Measurements from ENCODE around the gene ENTPD6. TPM values are rescaled to one million over a fixed set of nuclear protein-coding genes. Genes with fewer than 3 reads are reported as not detected.

ENTPD6 gene
- polyA plus RNA-seq, 1 donor, result 106 TPM

DNA sequence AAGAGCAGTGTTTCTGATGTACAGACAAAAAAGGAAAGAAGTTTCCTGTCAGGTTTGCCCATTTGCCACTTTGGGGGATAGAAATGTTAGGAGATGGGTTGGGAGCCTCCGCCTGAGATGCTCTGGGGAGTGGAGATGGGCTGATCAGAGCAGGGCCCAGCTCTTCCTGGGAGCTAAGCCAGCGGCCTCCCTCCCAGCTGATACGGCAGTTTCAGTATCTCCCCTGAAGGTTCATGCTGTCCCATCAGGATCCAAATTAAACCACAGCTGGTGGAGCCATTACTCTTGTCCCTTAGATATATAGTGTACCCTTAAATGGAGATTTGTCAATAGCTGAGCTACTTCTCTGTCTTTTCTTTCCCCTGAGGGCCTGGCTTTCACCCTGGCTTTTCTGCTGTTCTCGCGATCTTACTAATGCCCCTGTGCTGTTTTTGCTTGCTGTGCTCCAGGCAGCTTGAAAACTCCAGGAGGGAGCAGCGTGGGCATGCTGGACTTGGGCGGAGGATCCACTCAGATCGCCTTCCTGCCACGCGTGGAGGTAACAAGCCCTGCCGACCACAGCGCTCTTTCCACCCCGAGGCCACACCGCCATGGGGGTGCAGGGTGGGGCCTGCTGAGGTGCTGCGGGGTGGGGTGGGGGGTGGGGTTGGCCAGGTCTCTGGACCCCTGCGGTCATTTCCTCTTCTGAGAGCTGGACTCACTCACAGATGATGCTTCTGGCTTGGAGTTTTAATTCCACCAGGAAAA lies 20.9 kb downstream of the ENTPD6 start:
- Histone ChIP-seq H3K36me3 (ENCODE audit: control insufficient read depth, insufficient read depth, low read length) (peaks cover 87% of the 10 kb centered on the region), H3K4me3 (ENCODE audit: low read length) (no peak overlapping the region), H3K27me3 (ENCODE audit: control insufficient read depth, insufficient read depth, low read length) (no peaks in the 10 kb centered on the region), H3K9me3 (ENCODE audit: control insufficient read depth, low read depth, low read length) (no peaks in the 10 kb centered on the region), H3K4me1 (ENCODE audit: control insufficient read depth, insufficient read depth, low read length) (no peaks in the 10 kb centered on the region), H3K27ac (ENCODE audit: low read length) (no peak overlapping the region)
- no CpG with 5 or more reads among the region's 16 CpGs for WGBS (ENCODE audit: insufficient coverage, low lambda C conversion rate)
- no peak for DNase-seq

DNA sequence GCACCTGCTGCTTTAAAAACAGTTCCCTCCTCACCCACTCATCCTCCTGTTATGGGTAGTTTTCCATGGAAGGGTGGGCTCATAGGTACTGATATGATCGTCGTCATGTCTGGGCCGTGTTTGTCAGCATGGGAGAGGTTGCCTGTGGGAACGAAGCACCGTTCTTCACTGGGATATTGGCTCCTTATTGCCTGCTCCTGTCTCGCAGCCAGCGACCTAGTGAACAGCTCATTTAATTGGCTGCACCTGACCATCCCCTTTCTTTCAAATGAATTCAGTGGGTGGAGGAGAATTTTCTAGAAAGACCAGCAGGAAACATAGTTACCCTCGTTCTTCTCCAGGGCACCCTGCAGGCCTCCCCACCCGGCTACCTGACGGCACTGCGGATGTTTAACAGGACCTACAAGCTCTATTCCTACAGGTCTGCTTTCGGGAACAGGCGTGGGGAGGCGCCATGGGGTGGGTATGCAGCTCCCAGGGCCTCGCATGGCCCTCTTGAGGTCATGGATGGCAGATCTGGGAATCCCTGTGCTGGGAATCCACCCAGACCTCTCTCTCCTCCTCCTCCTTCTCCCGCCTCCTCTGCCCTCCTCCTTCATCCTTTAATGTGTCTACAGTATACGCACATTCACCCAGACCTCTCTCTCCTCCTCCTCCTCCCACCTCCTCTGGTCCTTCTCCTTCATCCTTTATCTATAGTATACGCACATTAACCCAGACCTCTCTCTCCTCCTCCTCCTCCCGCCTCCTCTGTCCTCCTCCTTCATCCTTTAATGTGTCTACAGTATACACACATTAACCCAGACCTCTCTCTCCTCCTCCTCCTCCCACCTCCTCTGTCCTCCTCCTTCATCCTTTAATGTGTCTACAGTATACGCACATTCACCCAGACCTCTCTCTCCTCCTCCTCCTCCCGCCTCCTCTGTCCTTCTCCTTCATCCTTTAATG lies 21.9 kb downstream of the ENTPD6 start:
- DNase-seq, result no peak

DNA sequence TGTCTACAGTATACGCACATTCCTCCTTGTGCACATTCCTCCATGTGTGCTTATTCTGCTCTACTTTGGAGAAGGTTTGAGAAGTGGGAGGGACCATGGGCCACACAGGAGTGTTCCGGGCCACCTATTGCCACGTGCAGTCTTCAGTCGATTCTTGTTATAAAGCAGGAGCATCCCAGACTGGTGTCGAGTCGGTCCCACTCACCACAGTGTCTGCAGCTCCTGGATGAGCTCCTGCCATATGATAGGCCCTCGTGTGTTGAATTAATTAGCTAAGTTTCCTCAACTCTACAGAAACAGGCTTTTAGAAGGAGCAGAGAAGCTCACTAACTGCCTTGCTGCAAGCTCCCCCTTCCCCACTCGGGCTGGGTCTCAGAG lies 22.6 kb downstream of the ENTPD6 start:
- Histone ChIP-seq H3K4me3 (ENCODE audit: low read length) (no peak overlapping the region), H3K9me3 (ENCODE audit: control insufficient read depth, low read depth, low read length) (no peaks in the 10 kb centered on the region), H3K27me3 (ENCODE audit: control insufficient read depth, insufficient read depth, low read length) (no peaks in the 10 kb centered on the region), H3K4me1 (ENCODE audit: control insufficient read depth, insufficient read depth, low read length) (peaks cover 10% of the 10 kb centered on the region), H3K36me3 (ENCODE audit: control insufficient read depth, insufficient read depth, low read length) (peaks cover 81% of the 10 kb centered on the region), H3K27ac (ENCODE audit: low read length) (no peak overlapping the region)
- DNase-seq, result no peak
- WGBS (ENCODE audit: insufficient coverage, low lambda C conversion rate), result 100% methylated on average over 1 of the region's 8 CpGs

More for the DNA sequence above, 21.9 kb downstream of the ENTPD6 start:
- H3K36me3 ChIP-seq (ENCODE audit: control insufficient read depth, insufficient read depth, low read length), result peaks cover 83% of the 10 kb centered on the region
- H3K9me3 ChIP-seq (ENCODE audit: control insufficient read depth, low read depth, low read length), result no peaks in the 10 kb centered on the region
- no peak overlapping the region for H3K27ac ChIP-seq (ENCODE audit: low read length)
- 94% methylated on average over 5 of the region's 21 CpGs for WGBS (ENCODE audit: insufficient coverage, low lambda C conversion rate)
- peaks cover 5% of the 10 kb centered on the region for H3K4me1 ChIP-seq (ENCODE audit: control insufficient read depth, insufficient read depth, low read length)
- no peak overlapping the region for H3K4me3 ChIP-seq (ENCODE audit: low read length)
- H3K27me3 ChIP-seq (ENCODE audit: control insufficient read depth, insufficient read depth, low read length), result no peaks in the 10 kb centered on the region

DNA sequence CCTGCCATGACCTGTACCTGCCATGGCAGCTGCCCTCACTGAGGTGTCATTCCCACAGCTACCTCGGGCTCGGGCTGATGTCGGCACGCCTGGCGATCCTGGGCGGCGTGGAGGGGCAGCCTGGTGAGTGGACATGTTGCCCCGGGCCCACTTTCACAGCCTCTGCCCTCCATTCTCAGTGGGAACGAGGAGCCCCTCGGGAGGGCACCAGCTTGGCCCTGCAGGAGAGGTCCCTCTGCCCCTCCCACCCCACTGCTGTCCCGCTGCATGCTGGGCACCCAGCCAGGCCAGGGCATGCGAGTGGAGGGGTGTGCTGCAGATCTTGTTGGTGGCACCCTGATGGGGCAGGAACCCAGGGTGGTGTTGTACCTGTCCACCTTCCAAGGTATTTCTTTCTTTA lies 23.0 kb downstream of the ENTPD6 start:
- H3K4me3 ChIP-seq (ENCODE audit: low read length), result no peak overlapping the region
- no peak overlapping the region for H3K27ac ChIP-seq (ENCODE audit: low read length)
- no peaks in the 10 kb centered on the region for H3K9me3 ChIP-seq (ENCODE audit: control insufficient read depth, low read depth, low read length)
- no peaks in the 10 kb centered on the region for H3K27me3 ChIP-seq (ENCODE audit: control insufficient read depth, insufficient read depth, low read length)
- DNase-seq, result no peak
- WGBS (ENCODE audit: insufficient coverage, low lambda C conversion rate), result no CpG with 5 or more reads among the region's 12 CpGs
- peaks cover 13% of the 10 kb centered on the region for H3K4me1 ChIP-seq (ENCODE audit: control insufficient read depth, insufficient read depth, low read length)
- peaks cover 77% of the 10 kb centered on the region for H3K36me3 ChIP-seq (ENCODE audit: control insufficient read depth, insufficient read depth, low read length)

DNA sequence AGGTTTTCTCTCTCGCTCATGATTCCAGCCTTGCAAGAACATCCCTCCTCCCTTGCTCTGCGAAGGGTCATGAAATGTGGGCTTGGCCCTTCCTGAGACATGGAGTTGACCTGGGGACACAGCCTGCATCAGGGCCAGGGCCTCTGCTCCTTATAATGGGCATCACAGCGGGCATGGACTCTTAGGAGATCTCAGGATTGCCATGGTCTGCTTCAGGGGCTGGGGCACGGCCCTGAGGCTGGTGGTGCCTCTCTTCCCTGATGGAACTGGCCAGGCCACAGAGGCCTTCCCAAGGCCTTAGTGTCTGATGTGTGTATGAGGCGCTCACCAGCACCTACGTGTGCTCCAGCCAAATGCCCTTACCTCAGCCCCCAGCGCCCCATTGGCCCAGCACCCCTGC lies 23.9 kb downstream of the ENTPD6 start:
- H3K27ac ChIP-seq (ENCODE audit: low read length), result no peak overlapping the region
- no peaks in the 10 kb centered on the region for H3K9me3 ChIP-seq (ENCODE audit: control insufficient read depth, low read depth, low read length)
- WGBS (ENCODE audit: insufficient coverage, low lambda C conversion rate), result no CpG with 5 or more reads among the region's 7 CpGs
- DNase-seq, result no peak
- peaks cover 13% of the 10 kb centered on the region for H3K4me1 ChIP-seq (ENCODE audit: control insufficient read depth, insufficient read depth, low read length)
- H3K27me3 ChIP-seq (ENCODE audit: control insufficient read depth, insufficient read depth, low read length), result no peaks in the 10 kb centered on the region
- H3K4me3 ChIP-seq (ENCODE audit: low read length), result no peak overlapping the region
- H3K36me3 ChIP-seq (ENCODE audit: control insufficient read depth, insufficient read depth, low read length), result peaks cover 76% of the 10 kb centered on the region

DNA sequence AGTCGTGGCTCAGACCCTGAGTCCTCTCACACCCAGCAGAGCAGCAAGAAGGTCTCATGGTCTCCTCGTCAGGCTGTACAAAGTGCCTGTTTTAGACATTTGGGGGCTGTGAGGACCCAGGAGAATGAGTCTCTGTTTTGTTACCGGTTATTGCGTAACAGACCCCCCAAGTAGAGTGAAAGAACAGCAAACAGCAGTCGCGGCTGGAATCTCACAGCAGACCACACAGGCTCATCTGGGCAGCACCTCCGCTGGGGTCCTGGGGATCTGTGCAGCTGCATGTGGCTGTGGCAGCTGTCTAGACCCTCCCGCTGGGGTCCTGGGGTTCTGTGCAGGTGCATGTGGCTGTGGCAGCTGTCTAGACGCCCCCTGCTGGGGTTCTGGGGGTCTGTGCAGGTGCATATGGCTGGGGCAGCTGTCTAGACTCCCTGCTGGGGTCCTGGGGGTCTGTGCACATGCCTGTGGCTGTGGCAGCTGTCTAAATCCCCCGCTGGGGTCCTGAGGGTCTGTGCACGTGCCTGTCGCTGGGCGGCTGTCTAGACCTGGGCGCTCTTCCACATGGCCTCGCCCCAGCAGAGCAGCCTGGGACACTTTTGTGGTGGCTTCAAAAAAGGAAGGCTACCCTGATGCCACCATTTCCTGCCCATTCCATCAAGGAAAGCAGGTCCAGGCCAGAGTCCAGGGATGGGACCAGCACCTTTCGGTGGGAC lies 24.7 kb downstream of the ENTPD6 start:
- Histone ChIP-seq H3K27ac (ENCODE audit: low read length) (no peak overlapping the region), H3K4me1 (ENCODE audit: control insufficient read depth, insufficient read depth, low read length) (peaks cover 13% of the 10 kb centered on the region), H3K27me3 (ENCODE audit: control insufficient read depth, insufficient read depth, low read length) (no peaks in the 10 kb centered on the region), H3K4me3 (ENCODE audit: low read length) (no peak overlapping the region), H3K9me3 (ENCODE audit: control insufficient read depth, low read depth, low read length) (no peaks in the 10 kb centered on the region), H3K36me3 (ENCODE audit: control insufficient read depth, insufficient read depth, low read length) (peaks cover 76% of the 10 kb centered on the region)
- no CpG with 5 or more reads among the region's 16 CpGs for WGBS (ENCODE audit: insufficient coverage, low lambda C conversion rate)
- DNase-seq, result no peak

DNA sequence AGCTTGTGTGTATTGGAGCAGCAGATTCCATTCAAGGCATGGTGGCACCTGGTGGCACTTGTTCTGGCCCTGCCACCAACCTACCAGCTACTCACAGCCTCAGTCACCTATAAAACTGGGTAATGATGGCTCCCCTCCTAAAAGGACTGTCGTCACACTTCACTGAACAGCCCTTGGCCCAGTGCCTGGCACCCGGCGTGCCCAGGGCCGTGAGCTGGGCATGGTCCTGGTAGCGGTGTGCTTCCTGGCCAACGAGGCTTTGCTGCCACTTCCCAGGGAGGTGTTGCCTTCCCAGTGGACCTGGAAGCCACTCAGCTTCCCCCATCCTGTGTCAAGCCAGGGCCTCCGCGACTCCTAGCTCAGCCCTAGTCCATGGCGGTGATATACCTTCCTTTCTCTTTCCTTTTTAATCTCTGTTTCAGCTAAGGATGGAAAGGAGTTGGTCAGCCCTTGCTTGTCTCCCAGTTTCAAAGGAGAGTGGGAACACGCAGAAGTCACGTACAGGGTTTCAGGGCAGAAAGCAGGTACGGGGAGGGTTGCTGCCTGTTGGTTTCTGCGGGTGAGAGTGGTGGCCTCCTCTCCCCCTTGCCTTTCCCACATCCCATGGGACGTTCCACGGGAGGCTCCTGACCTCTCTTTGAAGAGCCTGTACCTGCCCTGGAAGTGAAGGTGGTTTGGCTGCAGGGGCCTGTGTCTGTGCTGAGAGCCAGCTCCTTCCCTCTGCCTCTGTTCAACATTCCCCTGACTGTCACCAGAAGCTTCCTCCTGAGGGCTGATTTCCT lies 25.5 kb downstream of the ENTPD6 start:
- Histone ChIP-seq H3K4me1 (ENCODE audit: control insufficient read depth, insufficient read depth, low read length) (peaks cover 13% of the 10 kb centered on the region), H3K9me3 (ENCODE audit: control insufficient read depth, low read depth, low read length) (no peaks in the 10 kb centered on the region), H3K36me3 (ENCODE audit: control insufficient read depth, insufficient read depth, low read length) (peaks cover 76% of the 10 kb centered on the region), H3K4me3 (ENCODE audit: low read length) (no peak overlapping the region), H3K27me3 (ENCODE audit: control insufficient read depth, insufficient read depth, low read length) (no peaks in the 10 kb centered on the region), H3K27ac (ENCODE audit: low read length) (no peak overlapping the region)
- no peak for DNase-seq
- WGBS (ENCODE audit: insufficient coverage, low lambda C conversion rate), result no CpG with 5 or more reads among the region's 15 CpGs

DNA sequence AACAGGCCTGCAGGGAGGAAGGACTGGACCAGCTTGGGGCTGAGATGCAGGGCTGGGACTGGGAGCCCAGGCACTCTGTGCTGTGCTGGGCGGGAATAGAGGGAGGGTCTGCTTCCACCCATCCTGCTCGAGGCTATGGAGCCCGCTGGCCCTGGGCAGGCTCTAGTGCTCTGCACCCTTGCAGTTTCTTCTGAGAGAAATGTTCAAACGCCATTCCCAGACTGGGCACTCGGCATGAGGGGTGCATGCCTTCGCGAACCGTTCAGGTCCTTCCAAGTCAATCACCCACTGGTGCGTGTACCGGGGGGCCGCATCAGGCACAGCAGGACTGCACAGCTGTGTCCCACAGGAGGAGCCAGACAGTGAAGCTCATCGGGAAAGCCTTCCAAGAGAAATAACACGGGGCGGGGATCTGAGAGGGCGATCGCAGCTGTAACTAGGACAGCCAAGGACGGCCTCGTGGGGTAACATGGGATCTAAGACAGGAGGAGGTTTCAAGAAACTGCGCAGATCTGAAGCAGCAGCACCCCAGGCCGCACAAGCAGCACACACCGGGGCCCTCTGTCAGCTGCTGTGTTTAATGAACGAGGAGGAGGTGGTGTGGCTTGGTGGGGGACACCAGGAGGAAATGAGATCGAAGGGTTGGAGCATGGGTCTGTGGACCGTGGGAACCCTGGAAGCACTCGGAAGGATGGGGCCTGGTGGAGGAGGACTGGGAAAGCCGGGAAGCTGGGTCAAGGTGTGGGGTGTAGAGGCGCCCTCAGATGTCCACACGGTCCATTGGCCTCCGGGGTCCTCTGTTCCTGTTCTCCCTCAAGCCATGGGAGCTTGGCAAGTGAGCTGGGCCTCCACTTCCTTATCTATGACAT lies 26.3 kb downstream of the ENTPD6 start:
- WGBS (ENCODE audit: insufficient coverage, low lambda C conversion rate), result no CpG with 5 or more reads among the region's 29 CpGs
- Histone ChIP-seq H3K4me3 (ENCODE audit: low read length) (no peak overlapping the region), H3K27ac (ENCODE audit: low read length) (no peak overlapping the region), H3K9me3 (ENCODE audit: control insufficient read depth, low read depth, low read length) (no peaks in the 10 kb centered on the region), H3K27me3 (ENCODE audit: control insufficient read depth, insufficient read depth, low read length) (no peaks in the 10 kb centered on the region), H3K36me3 (ENCODE audit: control insufficient read depth, insufficient read depth, low read length) (peaks cover 76% of the 10 kb centered on the region), H3K4me1 (ENCODE audit: control insufficient read depth, insufficient read depth, low read length) (peaks cover 13% of the 10 kb centered on the region)
- DNase-seq, result no peak

DNA sequence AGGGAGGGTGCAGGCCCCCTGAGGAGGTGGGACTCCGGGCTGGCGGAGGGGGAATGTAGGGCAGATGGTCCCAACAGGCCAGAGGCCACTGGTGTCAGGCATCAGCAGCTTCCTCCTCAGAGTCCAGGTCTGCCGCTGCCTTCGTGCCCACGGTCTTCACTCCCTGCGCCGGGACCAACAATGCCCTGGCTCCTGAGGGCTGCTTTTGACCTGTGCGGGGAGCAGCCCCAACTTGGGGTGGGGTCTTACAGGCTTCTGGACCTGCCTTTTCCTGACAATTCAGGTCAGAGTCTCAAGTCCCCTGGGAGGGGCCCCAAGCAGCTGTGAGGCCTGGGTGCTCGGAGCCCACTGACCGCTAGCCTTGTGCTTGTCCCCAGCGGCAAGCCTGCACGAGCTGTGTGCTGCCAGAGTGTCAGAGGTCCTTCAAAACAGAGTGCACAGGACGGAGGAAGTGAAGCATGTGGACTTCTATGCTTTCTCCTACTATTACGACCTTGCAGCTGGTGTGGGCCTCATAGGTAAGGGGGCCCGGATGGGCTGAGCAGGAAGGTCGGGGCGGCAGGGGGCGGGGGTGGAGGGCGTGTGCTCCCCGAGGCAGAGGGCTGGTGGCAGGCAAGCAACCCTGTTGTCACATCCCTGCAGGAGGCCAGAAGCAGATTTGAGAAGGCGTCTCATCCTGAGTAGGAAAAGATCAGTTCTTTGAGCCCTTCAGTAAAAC lies 27.1 kb downstream of the ENTPD6 start:
- peak in 1 of 2 donors; percentile 46 for DNase-seq
- no peak overlapping the region for H3K27ac ChIP-seq (ENCODE audit: low read length)
- H3K36me3 ChIP-seq (ENCODE audit: control insufficient read depth, insufficient read depth, low read length), result peaks cover 72% of the 10 kb centered on the region
- peaks cover 13% of the 10 kb centered on the region for H3K4me1 ChIP-seq (ENCODE audit: control insufficient read depth, insufficient read depth, low read length)
- no peak overlapping the region for H3K4me3 ChIP-seq (ENCODE audit: low read length)
- H3K9me3 ChIP-seq (ENCODE audit: control insufficient read depth, low read depth, low read length), result no peaks in the 10 kb centered on the region
- WGBS (ENCODE audit: insufficient coverage, low lambda C conversion rate), result no CpG with 5 or more reads among the region's 21 CpGs
- H3K27me3 ChIP-seq (ENCODE audit: control insufficient read depth, insufficient read depth, low read length), result no peaks in the 10 kb centered on the region

All from large intestine (tissue), 3 donors.